HepG2 (cell line): Measurements from ENCODE around the gene MYL6B. TPM values are rescaled to one million over a fixed set of nuclear protein-coding genes. Genes with fewer than 3 reads are reported as not detected.

Source experiments
- ARHGAP35 ChIP-seq: sonication (generic); formaldehyde crosslinking; IDR thresholded peaks from 2 replicates; pipeline ENCODE4 v1.9.0; 2022; ENCODE audit warnings: mild to moderate bottlenecking, inconsistent platforms, moderate library complexity, missing genetic modification reagents, borderline replicate concordance
- HOXD1 ChIP-seq: sonication (generic); formaldehyde crosslinking; IDR thresholded peaks from 2 replicates; pipeline ENCODE4 v1.5.0; 2020; ENCODE audit warnings: missing genetic modification reagents
- IKZF1 ChIP-seq: fragments of 450-650 bp; IDR thresholded peaks from 2 replicates; pipeline ENCODE4 v1.7.1; 2016
- NCOA2 ChIP-seq: sonication (generic); formaldehyde crosslinking; IDR thresholded peaks from 2 replicates; pipeline ENCODE4 v1.8.0; 2022; ENCODE audit warnings: inconsistent platforms
- REL ChIP-seq: sonication (generic); formaldehyde crosslinking; conservative IDR thresholded peaks from 2 replicates; pipeline ENCODE4 v1.8.0; 2022; ENCODE audit warnings: mild to moderate bottlenecking, missing genetic modification reagents, moderate library complexity
- RXRA ChIP-seq: sonication (generic); formaldehyde crosslinking; IDR thresholded peaks from 2 replicates; pipeline ENCODE4 v1.5.1; 2020; ENCODE audit warnings: missing genetic modification reagents
- SIN3A ChIP-seq: IDR thresholded peaks from 2 replicates; pipeline ENCODE4 v1.6.1; 2011; ENCODE audit warnings: low read depth, mild to moderate bottlenecking, control low read depth, low read length, borderline replicate concordance
- SRSF1 ChIP-seq: fragments of 200-400 bp; formaldehyde crosslinking; optimal IDR thresholded peaks from 2 replicates; pipeline ENCODE3; 2017; ENCODE audit warnings: mild to moderate bottlenecking, low read depth, low read length, moderate library complexity
- ZC3H13 ChIP-seq: sonication (generic); formaldehyde crosslinking; IDR thresholded peaks from 2 replicates; pipeline ENCODE4 v1.8.1; 2023; ENCODE audit warnings: mild to moderate bottlenecking, missing genetic modification reagents, moderate library complexity
- ZNF331 ChIP-seq: sonication (generic); formaldehyde crosslinking; IDR thresholded peaks from 2 replicates; pipeline ENCODE4 v1.4.0; 2020; ENCODE audit warnings: missing genetic modification reagents
- ZNF510 ChIP-seq: sonication (generic); formaldehyde crosslinking; IDR thresholded peaks from 2 replicates; pipeline ENCODE4 v1.4.0; 2020; ENCODE audit warnings: low read depth, mild to moderate bottlenecking, missing genetic modification reagents
- ZNF547 ChIP-seq: sonication (generic); formaldehyde crosslinking; IDR thresholded peaks from 2 replicates; pipeline ENCODE4 v1.5.1; 2020; ENCODE audit warnings: mild to moderate bottlenecking, missing genetic modification reagents
- ZNF788 ChIP-seq: sonication (generic); formaldehyde crosslinking; IDR thresholded peaks from 2 replicates; pipeline ENCODE4 v1.5.0; 2020; ENCODE audit warnings: mild to moderate bottlenecking, missing genetic modification reagents, borderline replicate concordance
- polyA plus RNA-seq, 8 experiments: library from polyadenylated mRNA; depleted of rRNA in 3 of 8; stranded (reverse) in 7 of 8; unstranded in 1 of 8; fragments of >200 nt; fragmentation: Illumina TruSeq in 4 of 8; extraction: Trizol in 4 of 8; gene quantifications; 2 replicates each; pipeline versions ENCODE4 v1.2.1 to v1.2.3, GENCODE V29; 2011 to 2016; ENCODE audit warnings: low read depth in 4 of 8, missing spikeins in 1 of 8, mixed read lengths in 1 of 8; ENCODE audit not compliant: insufficient read depth in 1 of 8
- total RNA-seq, 5 experiments: library from RNA; depleted of rRNA; stranded (reverse); fragments of >200 nt; fragmentation: Illumina TruSeq; extraction: Trizol; gene quantifications; 2 replicates each; pipeline ENCODE4 v1.2.3, GENCODE V29; 2016; ENCODE audit warnings: low read depth in 1 of 5
- TF ChIP-seq, protein P1 (sequence below): sonication (generic); formaldehyde crosslinking; IDR thresholded peaks from 2 replicates; pipeline ENCODE4 v1.4.0; 2020; ENCODE audit warnings: missing genetic modification reagents
- TF ChIP-seq, protein P2 (sequence below): sonication (generic); formaldehyde crosslinking; IDR thresholded peaks from 2 replicates; pipeline ENCODE4 v1.5.0; 2020; ENCODE audit warnings: mild to moderate bottlenecking, missing genetic modification reagents
- TF ChIP-seq, protein P3 (sequence below): sonication (generic); formaldehyde crosslinking; IDR thresholded peaks from 2 replicates; pipeline ENCODE4 v1.4.0; 2020; ENCODE audit warnings: missing genetic modification reagents, mild to moderate bottlenecking, borderline replicate concordance
- TF ChIP-seq, protein P4 (sequence below): sonication (generic); formaldehyde crosslinking; IDR thresholded peaks from 2 replicates; pipeline ENCODE4 v1.4.0; 2020; ENCODE audit warnings: missing genetic modification reagents; ENCODE audit errors: not compliant biosample characterization
- TF ChIP-seq, protein P5 (sequence below): sonication (generic); formaldehyde crosslinking; IDR thresholded peaks from 2 replicates; pipeline ENCODE4 v1.5.1; 2020; ENCODE audit warnings: mild to moderate bottlenecking, missing genetic modification reagents, borderline replicate concordance

The MYL6B gene
- total and polyA plus RNA-seq, 2 of the 13 experiments (the other 11 are each of a cell fraction or from before 2014, with no cell fraction given), result 75.7 to 88.7 TPM

DNA sequence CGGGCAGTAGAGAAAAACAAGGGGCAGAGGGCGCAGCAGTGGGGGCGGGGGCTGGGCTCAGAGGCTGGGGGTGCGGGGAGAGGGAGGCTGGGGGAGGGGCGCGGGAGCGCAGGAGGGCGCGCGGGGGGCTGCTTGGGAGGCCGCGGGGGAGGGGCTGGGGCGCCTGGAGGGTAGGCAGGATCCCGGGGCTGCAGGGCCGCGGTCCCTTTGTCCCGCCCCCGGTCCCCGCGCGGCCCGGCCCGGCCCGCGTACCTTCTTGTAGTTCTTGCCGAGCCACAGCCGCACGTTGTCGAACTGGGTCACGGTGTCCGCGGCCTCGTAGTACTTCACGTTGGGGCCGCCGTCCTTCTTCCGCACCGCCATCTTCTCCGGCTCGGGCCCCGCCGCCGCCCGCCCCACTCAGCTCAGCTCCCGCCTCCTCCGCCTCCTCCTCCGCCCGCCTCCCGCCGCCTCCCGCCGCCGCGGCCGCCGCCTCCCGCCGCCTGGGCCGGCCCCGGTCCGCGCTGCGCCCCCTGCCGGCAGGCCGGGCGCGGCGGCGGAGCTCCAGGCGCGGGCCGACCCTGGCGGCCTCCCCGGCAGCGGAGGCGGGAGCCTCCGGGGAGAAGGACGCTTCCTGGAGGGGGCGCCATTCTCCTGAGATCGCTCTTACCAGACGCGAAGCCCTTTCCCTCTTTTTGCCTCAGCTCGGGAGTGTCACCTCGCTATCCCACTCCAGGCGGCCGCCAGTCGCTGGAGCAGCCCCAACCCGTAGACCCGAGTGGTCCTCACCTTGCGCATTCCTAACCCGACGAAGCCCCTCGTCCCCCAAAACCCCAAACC is 36.9 kb downstream of the MYL6B start, which contains the start of gene SMARCC2 (continued):
- TF ChIP-seq, protein P1, sequence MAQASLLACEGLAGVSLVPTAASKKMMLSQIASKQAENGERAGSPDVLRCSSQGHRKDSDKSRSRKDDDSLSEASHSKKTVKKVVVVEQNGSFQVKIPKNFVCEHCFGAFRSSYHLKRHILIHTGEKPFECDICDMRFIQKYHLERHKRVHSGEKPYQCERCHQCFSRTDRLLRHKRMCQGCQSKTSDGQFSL (CRISPR knock-in tag), result no peak
- no peak for TF ChIP-seq ZC3H13
- no peak for TF ChIP-seq RXRA (CRISPR knock-in tag)
- no peak for TF ChIP-seq ZNF788 (CRISPR knock-in tag)
- TF ChIP-seq ZNF331, result peak; percentile 20; the same call in 1 of the 2 replicates
- no peak for TF ChIP-seq REL (CRISPR knock-in tag)
- TF ChIP-seq SRSF1, result no peak
- no peak for TF ChIP-seq NCOA2 (CRISPR knock-in tag)
- TF ChIP-seq ARHGAP35 (CRISPR knock-in tag), result no peak
- TF ChIP-seq, protein P2, sequence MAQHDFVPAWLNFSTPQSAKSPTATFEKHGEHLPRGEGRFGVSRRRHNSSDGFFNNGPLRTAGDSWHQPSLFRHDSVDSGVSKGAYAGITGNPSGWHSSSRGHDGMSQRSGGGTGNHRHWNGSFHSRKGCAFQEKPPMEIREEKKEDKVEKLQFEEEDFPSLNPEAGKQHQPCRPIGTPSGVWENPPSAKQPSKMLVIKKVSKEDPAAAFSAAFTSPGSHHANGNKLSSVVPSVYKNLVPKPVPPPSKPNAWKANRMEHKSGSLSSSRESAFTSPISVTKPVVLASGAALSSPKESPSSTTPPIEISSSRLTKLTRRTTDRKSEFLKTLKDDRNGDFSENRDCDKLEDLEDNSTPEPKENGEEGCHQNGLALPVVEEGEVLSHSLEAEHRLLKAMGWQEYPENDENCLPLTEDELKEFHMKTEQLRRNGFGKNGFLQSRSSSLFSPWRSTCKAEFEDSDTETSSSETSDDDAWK (CRISPR knock-in tag), result no peak
- TF ChIP-seq IKZF1, result no peak
- no peak for TF ChIP-seq ZNF510 (CRISPR knock-in tag)
- TF ChIP-seq HOXD1, result no peak
- TF ChIP-seq, protein P3, sequence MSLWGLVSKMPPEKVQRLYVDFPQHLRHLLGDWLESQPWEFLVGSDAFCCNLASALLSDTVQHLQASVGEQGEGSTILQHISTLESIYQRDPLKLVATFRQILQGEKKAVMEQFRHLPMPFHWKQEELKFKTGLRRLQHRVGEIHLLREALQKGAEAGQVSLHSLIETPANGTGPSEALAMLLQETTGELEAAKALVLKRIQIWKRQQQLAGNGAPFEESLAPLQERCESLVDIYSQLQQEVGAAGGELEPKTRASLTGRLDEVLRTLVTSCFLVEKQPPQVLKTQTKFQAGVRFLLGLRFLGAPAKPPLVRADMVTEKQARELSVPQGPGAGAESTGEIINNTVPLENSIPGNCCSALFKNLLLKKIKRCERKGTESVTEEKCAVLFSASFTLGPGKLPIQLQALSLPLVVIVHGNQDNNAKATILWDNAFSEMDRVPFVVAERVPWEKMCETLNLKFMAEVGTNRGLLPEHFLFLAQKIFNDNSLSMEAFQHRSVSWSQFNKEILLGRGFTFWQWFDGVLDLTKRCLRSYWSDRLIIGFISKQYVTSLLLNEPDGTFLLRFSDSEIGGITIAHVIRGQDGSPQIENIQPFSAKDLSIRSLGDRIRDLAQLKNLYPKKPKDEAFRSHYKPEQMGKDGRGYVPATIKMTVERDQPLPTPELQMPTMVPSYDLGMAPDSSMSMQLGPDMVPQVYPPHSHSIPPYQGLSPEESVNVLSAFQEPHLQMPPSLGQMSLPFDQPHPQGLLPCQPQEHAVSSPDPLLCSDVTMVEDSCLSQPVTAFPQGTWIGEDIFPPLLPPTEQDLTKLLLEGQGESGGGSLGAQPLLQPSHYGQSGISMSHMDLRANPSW (CRISPR knock-in tag), result no peak
- TF ChIP-seq, protein P4, sequence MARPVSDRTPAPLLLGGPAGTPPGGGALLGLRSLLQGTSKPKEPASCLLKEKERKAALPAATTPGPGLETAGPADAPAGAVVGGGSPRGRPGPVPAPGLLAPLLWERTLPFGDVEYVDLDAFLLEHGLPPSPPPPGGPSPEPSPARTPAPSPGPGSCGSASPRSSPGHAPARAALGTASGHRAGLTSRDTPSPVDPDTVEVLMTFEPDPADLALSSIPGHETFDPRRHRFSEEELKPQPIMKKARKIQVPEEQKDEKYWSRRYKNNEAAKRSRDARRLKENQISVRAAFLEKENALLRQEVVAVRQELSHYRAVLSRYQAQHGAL (CRISPR knock-in tag), result no peak
- TF ChIP-seq SIN3A, result peak; percentile 48; the same call in 1 of the 2 replicates
- no peak for TF ChIP-seq ZNF547
- TF ChIP-seq, protein P5, sequence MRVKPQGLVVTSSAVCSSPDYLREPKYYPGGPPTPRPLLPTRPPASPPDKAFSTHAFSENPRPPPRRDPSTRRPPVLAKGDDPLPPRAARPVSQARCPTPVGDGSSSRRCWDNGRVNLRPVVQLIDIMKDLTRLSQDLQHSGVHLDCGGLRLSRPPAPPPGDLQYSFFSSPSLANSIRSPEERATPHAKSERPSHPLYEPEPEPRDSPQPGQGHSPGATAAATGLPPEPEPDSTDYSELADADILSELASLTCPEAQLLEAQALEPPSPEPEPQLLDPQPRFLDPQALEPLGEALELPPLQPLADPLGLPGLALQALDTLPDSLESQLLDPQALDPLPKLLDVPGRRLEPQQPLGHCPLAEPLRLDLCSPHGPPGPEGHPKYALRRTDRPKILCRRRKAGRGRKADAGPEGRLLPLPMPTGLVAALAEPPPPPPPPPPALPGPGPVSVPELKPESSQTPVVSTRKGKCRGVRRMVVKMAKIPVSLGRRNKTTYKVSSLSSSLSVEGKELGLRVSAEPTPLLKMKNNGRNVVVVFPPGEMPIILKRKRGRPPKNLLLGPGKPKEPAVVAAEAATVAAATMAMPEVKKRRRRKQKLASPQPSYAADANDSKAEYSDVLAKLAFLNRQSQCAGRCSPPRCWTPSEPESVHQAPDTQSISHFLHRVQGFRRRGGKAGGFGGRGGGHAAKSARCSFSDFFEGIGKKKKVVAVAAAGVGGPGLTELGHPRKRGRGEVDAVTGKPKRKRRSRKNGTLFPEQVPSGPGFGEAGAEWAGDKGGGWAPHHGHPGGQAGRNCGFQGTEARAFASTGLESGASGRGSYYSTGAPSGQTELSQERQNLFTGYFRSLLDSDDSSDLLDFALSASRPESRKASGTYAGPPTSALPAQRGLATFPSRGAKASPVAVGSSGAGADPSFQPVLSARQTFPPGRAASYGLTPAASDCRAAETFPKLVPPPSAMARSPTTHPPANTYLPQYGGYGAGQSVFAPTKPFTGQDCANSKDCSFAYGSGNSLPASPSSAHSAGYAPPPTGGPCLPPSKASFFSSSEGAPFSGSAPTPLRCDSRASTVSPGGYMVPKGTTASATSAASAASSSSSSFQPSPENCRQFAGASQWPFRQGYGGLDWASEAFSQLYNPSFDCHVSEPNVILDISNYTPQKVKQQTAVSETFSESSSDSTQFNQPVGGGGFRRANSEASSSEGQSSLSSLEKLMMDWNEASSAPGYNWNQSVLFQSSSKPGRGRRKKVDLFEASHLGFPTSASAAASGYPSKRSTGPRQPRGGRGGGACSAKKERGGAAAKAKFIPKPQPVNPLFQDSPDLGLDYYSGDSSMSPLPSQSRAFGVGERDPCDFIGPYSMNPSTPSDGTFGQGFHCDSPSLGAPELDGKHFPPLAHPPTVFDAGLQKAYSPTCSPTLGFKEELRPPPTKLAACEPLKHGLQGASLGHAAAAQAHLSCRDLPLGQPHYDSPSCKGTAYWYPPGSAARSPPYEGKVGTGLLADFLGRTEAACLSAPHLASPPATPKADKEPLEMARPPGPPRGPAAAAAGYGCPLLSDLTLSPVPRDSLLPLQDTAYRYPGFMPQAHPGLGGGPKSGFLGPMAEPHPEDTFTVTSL (CRISPR knock-in tag), result no peak
